GM18507 (cell line): ENCODE measurements around the gene PPP2CA.
"Not testable (repeated sequence)": the region's sequence is repeated elsewhere in the genome, so short reads cannot be mapped to it uniquely, and the experiment has no call there.

ENCODE experiments used
- DNase-seq: peaks from one replicate; pipeline ENCODE4 v3.0.0; 2011; ENCODE audit warnings: low read depth; ENCODE audit not compliant: insufficient read length; ENCODE audit errors: extremely low spot score
- FAIRE-seq: peaks from 2 replicates; lab custom pipeline; 2011; peaks lifted over from hg19 to GRCh38; lab: Jason Lieb, UNC

Gene PPP2CA

GRCh38 chr5:134246771-134247427 is 21.0 kb upstream of the PPP2CA start:
- no peak for FAIRE-seq
- DNase-seq = no peak

GRCh38 chr5:134245692-134246091 is 19.8 kb upstream of the PPP2CA start:
- FAIRE-seq (no peak), DNase-seq (no peak)

GRCh38 chr5:134245101-134245604 is 19.3 kb upstream of the PPP2CA start:
- no peak for DNase-seq
- FAIRE-seq = no peak

DNA sequence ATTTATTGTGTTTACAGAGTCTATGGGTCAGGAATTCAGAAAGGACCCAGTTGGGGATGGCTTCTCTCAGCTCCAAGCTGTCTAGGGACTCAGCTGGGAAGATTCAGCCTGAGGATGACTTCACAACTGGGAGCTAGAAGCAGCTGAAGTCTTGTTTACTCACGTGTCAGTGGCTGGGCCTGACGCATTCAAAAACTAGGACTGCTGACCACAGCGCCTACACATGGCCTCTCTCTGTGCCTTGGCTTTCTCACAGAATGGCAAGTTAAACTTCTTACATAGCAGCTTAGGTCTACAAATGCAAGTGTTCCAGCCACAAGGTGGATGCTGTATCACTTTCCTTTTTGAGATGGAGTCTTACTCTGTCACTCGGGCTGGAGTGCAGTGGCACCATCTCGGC is 16.3 kb upstream of the PPP2CA start:
- DNase-seq (no peak), FAIRE-seq (no peak)

DNA sequence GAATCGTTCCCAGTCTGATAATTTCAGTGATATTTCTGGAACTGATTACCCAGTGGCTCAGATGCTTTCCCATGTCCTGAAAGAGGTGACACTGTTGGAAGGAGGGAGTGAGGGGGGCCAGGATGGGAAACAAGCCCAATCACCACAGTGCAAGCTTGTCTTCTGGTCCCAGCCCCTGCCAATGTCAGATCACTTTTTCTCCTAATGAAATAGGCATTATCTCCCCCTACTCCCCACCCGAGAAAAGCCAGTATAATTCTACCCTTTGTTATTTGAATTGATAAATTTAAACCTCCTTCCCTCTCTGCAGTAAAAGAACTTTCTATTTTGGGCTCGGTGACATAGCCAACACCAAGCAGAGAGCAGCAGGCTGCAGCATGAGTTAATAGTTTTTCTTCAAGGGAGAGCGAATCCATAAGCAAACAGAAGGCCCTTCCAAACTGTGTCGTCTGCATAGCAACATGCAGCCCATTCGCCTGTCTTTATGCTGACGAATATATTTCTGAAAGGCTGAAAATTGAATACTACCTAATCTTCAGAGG is 14.6 kb upstream of the PPP2CA start:
- no peak for FAIRE-seq
- no peak for DNase-seq

- DNase-seq (no peak), FAIRE-seq (no peak)
Measured at GRCh38 chr5:134236820-134237219, 10.9 kb upstream of the PPP2CA start.

DNA sequence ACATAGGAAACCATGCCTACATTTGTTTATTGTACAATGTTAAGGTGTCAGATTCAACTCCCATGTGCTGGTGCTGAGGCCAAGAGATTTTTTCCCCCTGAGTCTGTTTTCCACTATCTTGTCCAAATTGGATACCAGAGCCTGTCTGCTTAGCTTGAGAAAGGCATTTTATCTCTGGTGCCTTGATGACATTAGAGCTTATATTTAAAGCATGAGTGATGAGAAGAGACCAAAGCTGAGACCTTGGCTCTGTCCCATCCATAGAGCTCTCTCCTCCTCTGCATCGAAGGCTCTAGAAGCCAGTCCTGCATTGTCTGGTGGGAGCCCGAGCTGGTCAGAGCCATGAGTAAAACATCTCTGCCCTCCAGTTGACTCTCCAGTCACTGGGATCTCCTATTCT is 10.4 kb upstream of the PPP2CA start:
- DNase-seq (no peak), FAIRE-seq (no peak)

DNA sequence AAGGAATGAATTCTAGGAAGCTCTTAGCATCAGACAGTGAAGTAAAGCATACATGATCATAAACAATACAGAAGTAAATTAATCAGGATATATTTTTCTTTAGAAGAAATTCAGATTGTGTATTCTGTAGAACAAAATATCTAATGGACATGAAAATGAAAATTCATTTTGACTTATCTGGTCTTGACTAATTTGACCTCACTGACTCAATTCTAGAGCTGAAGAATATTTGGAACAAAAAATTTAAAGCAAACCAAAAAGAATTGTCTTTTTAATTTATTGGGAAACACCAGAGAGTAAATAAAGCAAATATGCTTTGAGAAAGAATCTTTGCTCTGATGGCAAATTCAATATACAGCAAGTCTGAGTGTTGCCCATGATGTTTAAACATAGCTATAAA is 2.8 kb upstream of the PPP2CA start:
- DNase-seq = no peak
- no peak for FAIRE-seq

DNA sequence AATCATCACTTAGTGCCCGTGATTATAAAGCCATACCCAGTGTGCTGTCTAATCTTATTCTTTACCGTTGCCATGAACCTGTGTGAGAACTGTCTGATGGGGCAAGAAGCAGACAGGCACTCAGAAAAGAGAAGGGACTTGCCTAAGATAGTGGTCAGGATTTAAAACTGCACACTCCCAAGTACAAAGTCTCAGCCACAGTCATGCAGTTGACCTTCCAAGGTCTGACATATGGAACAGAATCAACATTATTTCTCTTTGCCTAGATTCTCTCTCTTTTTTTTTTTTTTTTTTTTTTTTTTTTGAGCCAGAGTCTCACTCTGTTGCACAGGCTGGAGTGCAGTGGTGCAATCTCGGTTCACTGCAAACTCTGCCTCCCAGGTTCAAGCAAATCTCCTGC is 1.9 kb upstream of the PPP2CA start:
- FAIRE-seq (no peak), DNase-seq (no peak)

GRCh38 chr5:134227259-134227658 is 1.4 kb upstream of the PPP2CA start:
- no peak for DNase-seq
- FAIRE-seq = no peak

DNA sequence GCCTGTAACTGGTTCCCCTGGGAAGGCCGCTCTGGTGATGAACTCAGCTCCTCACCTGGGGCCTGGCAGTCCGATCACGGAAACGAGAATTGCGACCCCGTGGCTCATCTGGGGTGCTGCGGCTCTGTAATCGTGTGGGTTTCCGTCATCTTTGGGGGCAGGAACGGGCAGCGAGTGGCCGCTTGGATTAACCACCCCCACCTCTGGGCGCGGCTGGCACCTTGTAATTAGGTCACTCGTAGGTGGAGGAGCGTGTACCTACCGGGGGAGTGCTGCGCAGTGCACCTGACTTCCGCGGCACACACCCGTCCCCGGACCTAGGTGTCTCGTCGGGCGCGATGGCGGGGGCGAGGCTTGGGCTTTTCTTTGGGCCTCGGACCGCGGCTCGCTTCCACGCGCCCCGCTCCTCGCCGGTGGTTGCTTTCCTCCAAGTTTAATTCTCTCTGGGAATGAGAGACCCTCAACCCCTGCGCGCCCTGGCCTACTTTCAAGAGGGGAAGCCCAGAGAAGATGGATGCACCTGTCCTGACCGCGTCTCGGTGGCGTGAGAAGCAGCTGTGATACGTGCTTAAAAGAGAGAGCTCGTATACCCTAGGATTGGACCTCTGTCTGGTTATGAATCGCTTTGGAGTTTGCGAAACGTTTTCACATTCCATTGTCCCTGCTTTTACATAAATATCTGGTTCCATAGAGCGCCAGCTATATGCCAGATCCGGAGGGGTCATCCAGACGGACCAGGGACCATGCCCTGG is 744 bp upstream of the PPP2CA start:
- FAIRE-seq (no peak), DNase-seq (peak; percentile 15)

GRCh38 chr5:134224888-134225779 is 739 bp downstream of the PPP2CA start:
- FAIRE-seq = no peak
- peak; percentile 33 for DNase-seq

DNA sequence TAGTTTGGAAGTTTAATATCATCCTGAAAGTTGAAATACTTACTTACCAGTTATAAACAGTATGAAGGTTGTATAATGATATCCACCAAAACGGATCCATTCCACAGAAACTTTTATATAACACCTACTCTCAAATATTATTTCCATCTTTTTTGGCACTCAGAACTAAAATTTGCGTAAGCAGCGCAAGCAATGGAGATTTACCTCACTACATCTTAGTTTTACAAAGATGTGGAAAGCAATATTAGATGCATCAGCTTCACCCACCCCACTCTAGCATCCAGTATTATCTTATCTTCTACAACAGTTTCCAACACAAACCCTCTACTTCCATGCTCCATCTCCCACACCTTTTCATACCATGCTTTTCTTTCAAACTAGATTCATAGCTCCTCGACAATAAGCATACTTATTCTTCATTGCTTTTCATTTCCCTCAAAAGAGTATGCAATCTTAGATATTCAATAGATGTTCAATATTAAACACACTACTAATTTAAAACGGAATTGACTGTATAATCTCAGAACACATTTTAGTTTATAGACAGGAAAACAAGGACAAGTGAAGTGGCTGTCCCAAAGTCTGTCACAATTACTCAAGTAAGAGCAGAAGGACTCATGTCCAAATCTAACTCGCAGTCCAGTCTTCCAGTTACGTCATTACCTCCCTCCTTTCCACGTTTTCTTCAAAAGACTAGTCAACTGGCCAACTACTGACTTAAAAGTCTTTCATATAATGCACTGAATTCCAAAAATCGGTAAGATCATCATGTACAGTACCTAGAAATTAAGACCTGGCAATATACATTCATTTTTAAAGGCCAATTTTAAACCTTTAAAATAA is 2.2 kb downstream of the PPP2CA start:
- FAIRE-seq (no peak), DNase-seq (no peak)

DNA sequence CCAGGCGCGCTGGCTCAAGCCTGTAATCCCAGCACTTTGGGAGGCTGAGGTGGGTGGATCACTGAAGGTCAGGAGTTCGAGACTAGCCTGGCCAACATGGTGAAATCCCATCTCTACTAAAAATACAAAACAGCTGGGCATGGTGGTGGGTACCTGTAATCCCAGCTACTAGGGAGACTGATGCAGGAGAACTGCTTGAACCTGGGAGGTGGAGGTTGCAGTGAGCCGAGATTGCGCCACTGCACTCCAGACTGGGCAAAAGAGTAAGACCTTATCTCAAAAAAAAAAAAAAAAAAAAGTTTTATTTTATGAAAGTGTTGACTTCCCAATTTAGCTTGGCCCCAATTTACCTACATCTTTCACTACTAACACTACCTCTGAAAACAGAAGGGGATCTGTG is 4.2 kb downstream of the PPP2CA start:
- DNase-seq, FAIRE-seq: not testable (repeated sequence)

GRCh38 chr5:134215757-134216156 is 10.1 kb downstream of the PPP2CA start:
- no peak for FAIRE-seq
- DNase-seq = no peak

GRCh38 chr5:134211263-134212031 is 14.4 kb downstream of the PPP2CA start:
- not testable (repeated sequence) for FAIRE-seq

GRCh38 chr5:134209477-134210245 is 16.2 kb downstream of the PPP2CA start:
- DNase-seq (no peak), FAIRE-seq (no peak)

More at GRCh38 chr5:134211263-134212031, 14.4 kb downstream of the PPP2CA start:
- not testable (repeated sequence) for DNase-seq
